Common myeloid progenitor, CD34-positive (primary cell): ENCODE measurements around the gene GNAI1.
A peak's percentile ranks its signal among the peaks of the same experiment; 100 is the strongest.

Experiments
- CTCF ChIA-PET: fragments of 350-600 bp; sonication (Branson Sonifier 250); formaldehyde crosslinking; loops from one replicate; lab custom pipeline; 2021; ENCODE audit warnings: antibody characterized with exemption; lab: Charles Lee
- POLR2A ChIA-PET: fragments of 350-600 bp; sonication (Branson Sonifier 250); formaldehyde crosslinking; loops from one replicate; lab custom pipeline; 2021; ENCODE audit warnings: antibody characterized with exemption; lab: Charles Lee
- DNase-seq, 3 donors: peaks; one replicate each; pipeline versions ENCODE4 v3.0.0 to v3.0.0-alpha.2; 2013
- H3K27ac ChIP-seq, 2 experiments: 1 replicate in 1 of 2; 2 replicates in 1 of 2; pipeline ENCODE4 v1.7.0; 2013; ENCODE audit warnings: inconsistent platforms in 2 of 2, low read length in 2 of 2, mild to moderate bottlenecking in 2 of 2, low read depth in 1 of 2, moderate library complexity in 1 of 2; ENCODE audit not compliant: severe bottlenecking in 2 of 2, insufficient read depth in 1 of 2, poor library complexity in 1 of 2
- H3K27me3 ChIP-seq, 5 experiments: replicated peaks in 2 of 5; 1 replicate in 3 of 5; 2 replicates in 2 of 5; pipeline versions ENCODE4 v1.6.1 to v1.7.0; 2013; ENCODE audit warnings: low read length in 4 of 5, mild to moderate bottlenecking in 2 of 5, moderate library complexity in 2 of 5, inconsistent platforms in 1 of 5; ENCODE audit not compliant: insufficient read depth in 5 of 5, control insufficient read depth in 4 of 5
- H3K36me3 ChIP-seq, 4 experiments: 1 replicate in 2 of 4; 2 replicates in 2 of 4; pipeline versions ENCODE4 v1.6.1 to v1.7.0; 2013; ENCODE audit warnings: low read length in 3 of 4, control low read depth in 1 of 4, mild to moderate bottlenecking in 1 of 4; ENCODE audit not compliant: control insufficient read depth in 4 of 4, insufficient read depth in 4 of 4
- H3K4me1 ChIP-seq, 4 experiments: 1 replicate in 3 of 4; 2 replicates in 1 of 4; pipeline versions ENCODE4 v1.6.1 to v1.7.1; 2013; ENCODE audit warnings: low read length in 3 of 4, mild to moderate bottlenecking in 3 of 4, control low read depth in 1 of 4, inconsistent platforms in 1 of 4, moderate library complexity in 1 of 4; ENCODE audit not compliant: control insufficient read depth in 4 of 4, insufficient read depth in 4 of 4; ENCODE audit errors: control extremely low read depth in 1 of 4
- H3K4me3 ChIP-seq, 7 experiments: 1 replicate in 4 of 7; 2 replicates in 3 of 7; pipeline versions ENCODE4 v1.5.1 to v1.7.0; 2013; ENCODE audit warnings: mild to moderate bottlenecking in 7 of 7, low read length in 6 of 7, moderate library complexity in 6 of 7, inconsistent platforms in 2 of 7, low read depth in 2 of 7, control low read depth in 1 of 7; ENCODE audit not compliant: insufficient read depth in 4 of 7, control insufficient read depth in 1 of 7; ENCODE audit errors: extremely low read depth in 1 of 7
- H3K9me3 ChIP-seq, 5 experiments: 1 replicate in 4 of 5; 2 replicates in 1 of 5; pipeline versions ENCODE4 v1.6.1 to v1.7.1; 2013; ENCODE audit warnings: low read length in 4 of 5, mild to moderate bottlenecking in 2 of 5, inconsistent platforms in 1 of 5, low read depth in 1 of 5, moderate library complexity in 1 of 5; ENCODE audit not compliant: control insufficient read depth in 4 of 5, insufficient read depth in 2 of 5; ENCODE audit errors: control extremely low read depth in 1 of 5
- WGBS: methylation state at CpG from one replicate; pipeline ENCODE4 v1.1.5; 2013; ENCODE audit not compliant: insufficient coverage; 5-methylcytosine and 5-hydroxymethylcytosine counted together

Gene GNAI1

GRCh38 chr7:80129785-80130184 lies 4.8 kb upstream of the GNAI1 start:
- no peak for DNase-seq
- H3K9me3 ChIP-seq: no peaks in the 10 kb centered on the region
- no peaks in the 10 kb centered on the region for H3K36me3 ChIP-seq
- ChIA-PET CTCF (interaction anchor here (1.4 to 10.1 kb wide), 2 partner anchors 8 to 20 kb away, joined by 3 to 136 read pairs; no protein-coding TSS in a partner anchor), POLR2A (no interaction called here)
- H3K4me3 ChIP-seq: no peak overlapping the region
- H3K27ac ChIP-seq: no peak overlapping the region
- peaks cover 30 to 65% (median 42%) of the 10 kb centered on the region in 4 experiments for H3K4me1 ChIP-seq
- no peaks in the 10 kb centered on the region for H3K27me3 ChIP-seq

- Histone ChIP-seq H3K36me3 (no peaks in the 10 kb centered on the region), H3K4me3 (no peak overlapping the region), H3K27me3 (no peaks in the 10 kb centered on the region), H3K4me1 (peaks cover 35 to 60% (median 45%) of the 10 kb centered on the region in 4 experiments), H3K9me3 (no peaks in the 10 kb centered on the region), H3K27ac (no peak overlapping the region)
- ChIA-PET POLR2A (interaction anchor here (1.2 kb wide), 1 partner anchor 23 kb away, joined by 3 read pairs; no protein-coding TSS in a partner anchor), CTCF (interaction anchor here (0.8 to 10.1 kb wide), 12 partner anchors 10 to 259 kb away, joined by 3 to 136 read pairs (median 3); no protein-coding TSS in a partner anchor)
- no peak for DNase-seq
- no CpG with 5 or more reads among the region's 2 CpGs for WGBS
Measured at GRCh38 chr7:80131675-80132435, 2.8 kb upstream of the GNAI1 start.

GRCh38 chr7:80132594-80132993 lies 2.0 kb upstream of the GNAI1 start:
- POLR2A ChIA-PET: interaction anchor here (1.2 kb wide), 1 partner anchor 24 kb away, joined by 3 read pairs; no protein-coding TSS in a partner anchor
- Histone ChIP-seq H3K27ac (peak overlapping the region; percentile 3 to 25), H3K4me3 (peak overlapping the region in 1 of 7 experiments; percentile 21), H3K9me3 (no peaks in the 10 kb centered on the region), H3K4me1 (peaks cover 32 to 58% (median 45%) of the 10 kb centered on the region in 4 experiments), H3K36me3 (no peaks in the 10 kb centered on the region), H3K27me3 (no peaks in the 10 kb centered on the region)
- DNase-seq: peak in 1 of 3 donors; percentile 57
- CTCF ChIA-PET: interaction anchor here (1.0 to 10.1 kb wide), 7 partner anchors 9 to 258 kb away, joined by 3 to 136 read pairs (median 7); no protein-coding TSS in a partner anchor
- WGBS: 10% methylated on average over 2 of the region's 3 CpGs

GRCh38 chr7:80133361-80134114 lies 1.1 kb upstream of the GNAI1 start:
- ChIA-PET POLR2A (interaction anchor here (1.0 kb wide), 2 partner anchors 29 to 38 kb away, joined by 3 read pairs; no protein-coding TSS in a partner anchor), CTCF (interaction anchor here (0.6 to 10.1 kb wide), 21 partner anchors 9 to 266 kb away, joined by 3 to 136 read pairs (median 3); no protein-coding TSS in a partner anchor)
- Histone ChIP-seq H3K27ac (peak overlapping the region in 1 of 2 experiments; percentile 56), H3K9me3 (no peaks in the 10 kb centered on the region), H3K4me3 (peak overlapping the region in 5 of 7 experiments; percentile 58 to 98 (median 93)), H3K27me3 (no peaks in the 10 kb centered on the region), H3K36me3 (no peaks in the 10 kb centered on the region), H3K4me1 (peaks cover 24 to 56% (median 41%) of the 10 kb centered on the region in 4 experiments)
- 54% methylated on average over 5 of the region's 8 CpGs for WGBS
- DNase-seq: peak in 1 of 3 donors; percentile 60

GRCh38 chr7:80134115-80134535 lies 506 bp upstream of the GNAI1 start:
- H3K9me3 ChIP-seq: no peaks in the 10 kb centered on the region
- ChIA-PET CTCF (interaction anchor here (0.6 to 10.1 kb wide), 20 partner anchors 9 to 266 kb away, joined by 3 to 136 read pairs (median 4); no protein-coding TSS in a partner anchor), POLR2A (interaction anchor here (1.0 to 1.8 kb wide), 4 partner anchors 27 to 38 kb away, joined by 3 to 7 read pairs (median 3); no protein-coding TSS in a partner anchor)
- no peaks in the 10 kb centered on the region for H3K36me3 ChIP-seq
- 0% methylated on average over 7 of the region's 12 CpGs for WGBS
- no peaks in the 10 kb centered on the region for H3K27me3 ChIP-seq
- H3K4me1 ChIP-seq: peaks cover 22 to 56% (median 42%) of the 10 kb centered on the region in 4 experiments
- H3K4me3 ChIP-seq: peak overlapping the region; percentile 58 to 98 (median 78)
- H3K27ac ChIP-seq: peak overlapping the region in 1 of 2 experiments; percentile 56
- no peak for DNase-seq

GRCh38 chr7:80135309-80136104 lies 876 bp downstream of the GNAI1 start:
- peaks cover 0 to 2% (median 0%) of the 10 kb centered on the region in 4 experiments for H3K36me3 ChIP-seq
- no peak for DNase-seq
- H3K27ac ChIP-seq: peak overlapping the region; percentile 59 to 76

More at GRCh38 chr7:80135309-80136104, 876 bp downstream of the GNAI1 start:
- ChIA-PET POLR2A (interaction anchor here (1.1 to 1.8 kb wide), 2 partner anchors 28 to 38 kb away, joined by 3 to 7 read pairs; no protein-coding TSS in a partner anchor), CTCF (interaction anchor here (0.8 to 10.1 kb wide), 8 partner anchors 10 to 255 kb away, joined by 3 to 136 read pairs (median 6); no protein-coding TSS in a partner anchor)
- Histone ChIP-seq H3K27me3 (no peaks in the 10 kb centered on the region), H3K9me3 (no peaks in the 10 kb centered on the region), H3K4me3 (peak overlapping the region; percentile 78 to 98 (median 97)), H3K4me1 (peaks cover 22 to 61% (median 46%) of the 10 kb centered on the region in 4 experiments)
- 0% methylated on average over 31 of the region's 58 CpGs for WGBS
